ENCODE results near the gene HMG20A. TPM values are rescaled to one million over a fixed set of nuclear protein-coding genes. Genes with fewer than 3 reads are reported as not detected.

The HMG20A gene
- total RNA-seq, 2 donors from 2014 or later = 30.9 to 34.7 TPM

DNA sequence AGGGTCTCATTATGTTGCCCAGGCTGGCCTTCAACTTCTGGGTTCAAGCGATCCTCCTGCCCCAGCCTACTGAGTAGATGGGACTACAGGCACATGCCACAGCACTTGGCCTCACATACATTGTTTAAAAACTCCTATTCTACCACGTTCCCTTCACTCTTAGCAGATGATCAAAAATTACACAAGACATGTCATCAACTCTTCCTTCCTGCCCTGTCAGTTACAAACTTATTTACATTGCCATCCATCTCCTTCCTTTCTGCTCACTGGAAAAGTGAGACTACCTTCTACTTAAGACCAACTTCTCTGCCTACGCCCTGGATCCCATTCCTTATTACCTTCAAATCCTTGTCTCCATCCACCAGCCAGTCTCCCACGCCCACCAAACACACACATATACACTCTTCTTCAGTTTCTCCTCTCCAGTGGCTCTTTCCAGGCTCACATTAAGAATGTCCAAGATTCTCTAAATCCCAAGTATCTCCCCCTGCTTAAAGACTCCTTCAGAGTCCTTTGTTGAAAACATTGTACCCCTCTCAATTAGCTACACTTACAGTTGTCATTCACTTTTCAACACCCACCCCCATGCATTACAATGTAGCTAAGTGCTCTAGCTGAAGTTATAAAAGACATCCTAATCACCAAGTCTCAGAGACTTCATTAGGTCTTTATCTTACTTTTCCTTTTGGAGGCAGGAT, 5.1 kb upstream of the HMG20A start:
- TF ChIP-seq, protein P1, sequence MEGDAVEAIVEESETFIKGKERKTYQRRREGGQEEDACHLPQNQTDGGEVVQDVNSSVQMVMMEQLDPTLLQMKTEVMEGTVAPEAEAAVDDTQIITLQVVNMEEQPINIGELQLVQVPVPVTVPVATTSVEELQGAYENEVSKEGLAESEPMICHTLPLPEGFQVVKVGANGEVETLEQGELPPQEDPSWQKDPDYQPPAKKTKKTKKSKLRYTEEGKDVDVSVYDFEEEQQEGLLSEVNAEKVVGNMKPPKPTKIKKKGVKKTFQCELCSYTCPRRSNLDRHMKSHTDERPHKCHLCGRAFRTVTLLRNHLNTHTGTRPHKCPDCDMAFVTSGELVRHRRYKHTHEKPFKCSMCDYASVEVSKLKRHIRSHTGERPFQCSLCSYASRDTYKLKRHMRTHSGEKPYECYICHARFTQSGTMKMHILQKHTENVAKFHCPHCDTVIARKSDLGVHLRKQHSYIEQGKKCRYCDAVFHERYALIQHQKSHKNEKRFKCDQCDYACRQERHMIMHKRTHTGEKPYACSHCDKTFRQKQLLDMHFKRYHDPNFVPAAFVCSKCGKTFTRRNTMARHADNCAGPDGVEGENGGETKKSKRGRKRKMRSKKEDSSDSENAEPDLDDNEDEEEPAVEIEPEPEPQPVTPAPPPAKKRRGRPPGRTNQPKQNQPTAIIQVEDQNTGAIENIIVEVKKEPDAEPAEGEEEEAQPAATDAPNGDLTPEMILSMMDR (IDR thresholded peaks at IDR 0.05) = no peak
- no peaks in the 10 kb centered on the region for H3K9me3 ChIP-seq
- H3K27ac ChIP-seq = peak overlapping the region in 1 of 2 donors; percentile 19
- H3K27me3 ChIP-seq = no peaks in the 10 kb centered on the region
- no peak for DNase-seq (ENCODE audit: low spot score)
- no peaks in the 10 kb centered on the region for H3K36me3 ChIP-seq
- H3K4me3 ChIP-seq = no peak overlapping the region
- H3K4me1 ChIP-seq = peaks cover 0 to 74% of the 10 kb centered on the region in 2 donors

DNA sequence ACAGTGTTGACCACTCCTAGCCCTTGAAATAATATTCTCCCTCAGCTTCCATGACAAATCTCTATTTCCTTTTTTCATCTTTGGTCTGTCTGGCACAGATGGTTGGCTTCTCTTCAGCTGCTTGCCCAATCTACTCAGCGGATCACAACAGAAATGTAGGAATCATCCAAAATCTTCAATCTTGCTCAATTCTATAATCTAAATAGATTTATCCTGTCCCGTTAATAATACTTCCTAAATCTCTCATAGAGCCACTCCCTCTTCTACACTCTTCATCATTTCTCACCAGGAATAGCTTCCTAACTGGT, 4.6 kb upstream of the HMG20A start:
- Histone ChIP-seq H3K27me3 (no peaks in the 10 kb centered on the region), H3K4me3 (no peak overlapping the region), H3K36me3 (no peaks in the 10 kb centered on the region), H3K9me3 (no peaks in the 10 kb centered on the region), H3K27ac (peak overlapping the region in 1 of 2 donors; percentile 19), H3K4me1 (peaks cover 0 to 69% of the 10 kb centered on the region in 2 donors)
- TF ChIP-seq, protein P1 (IDR thresholded peaks at IDR 0.05) = no peak
- no peak for DNase-seq (ENCODE audit: low spot score)

DNA sequence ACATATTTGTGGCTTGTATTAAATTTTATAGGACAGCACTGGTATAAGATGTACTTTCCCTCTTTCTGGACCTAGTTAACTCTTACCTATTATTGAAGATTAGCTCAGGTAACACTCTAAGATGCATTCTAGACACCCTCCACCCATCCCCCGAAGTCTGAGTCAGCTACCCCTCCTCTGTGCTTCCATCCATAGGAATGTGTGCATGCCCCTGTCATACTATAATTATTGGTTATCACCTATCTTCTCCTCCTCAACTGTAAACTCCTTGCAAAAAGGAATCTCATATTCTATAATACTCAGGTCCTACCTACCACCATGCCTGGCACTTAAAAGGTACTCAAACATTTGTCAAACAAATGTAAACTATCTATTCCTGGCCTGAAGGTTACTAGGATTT, 3.7 kb upstream of the HMG20A start:
- Histone ChIP-seq H3K27me3 (no peaks in the 10 kb centered on the region), H3K9me3 (no peaks in the 10 kb centered on the region), H3K27ac (no peak overlapping the region), H3K36me3 (no peaks in the 10 kb centered on the region), H3K4me1 (peaks cover 0 to 68% of the 10 kb centered on the region in 2 donors), H3K4me3 (no peak overlapping the region)
- TF ChIP-seq, protein P1 (IDR thresholded peaks at IDR 0.05) = no peak
- DNase-seq (ENCODE audit: low spot score) = no peak

DNA sequence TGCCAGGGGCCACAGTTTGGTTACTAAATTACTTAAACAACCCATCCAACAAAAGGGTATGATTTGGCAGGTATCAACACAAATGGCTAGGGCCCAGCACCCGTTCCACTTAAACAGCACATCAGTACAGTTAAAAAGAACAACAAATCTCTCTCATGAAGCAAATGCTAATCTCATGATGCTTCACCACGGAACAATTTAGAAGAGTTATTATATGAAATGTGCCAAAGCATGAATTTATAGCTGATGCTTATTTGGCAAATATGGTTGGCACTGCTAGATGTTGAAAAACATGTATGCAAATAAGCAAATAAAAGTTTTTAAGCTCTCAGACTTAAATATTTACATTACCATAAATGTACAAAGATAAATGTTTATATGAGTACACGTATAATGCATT, 3.1 kb upstream of the HMG20A start:
- TF ChIP-seq, protein P1 (IDR thresholded peaks at IDR 0.05) = no peak
- no peaks in the 10 kb centered on the region for H3K9me3 ChIP-seq
- no peaks in the 10 kb centered on the region for H3K36me3 ChIP-seq
- no peak for DNase-seq (ENCODE audit: low spot score)
- peaks cover 0 to 67% of the 10 kb centered on the region in 2 donors for H3K4me1 ChIP-seq
- no peak overlapping the region for H3K4me3 ChIP-seq
- H3K27me3 ChIP-seq = no peaks in the 10 kb centered on the region
- peak overlapping the region; percentile 95 to 98 for H3K27ac ChIP-seq

DNA sequence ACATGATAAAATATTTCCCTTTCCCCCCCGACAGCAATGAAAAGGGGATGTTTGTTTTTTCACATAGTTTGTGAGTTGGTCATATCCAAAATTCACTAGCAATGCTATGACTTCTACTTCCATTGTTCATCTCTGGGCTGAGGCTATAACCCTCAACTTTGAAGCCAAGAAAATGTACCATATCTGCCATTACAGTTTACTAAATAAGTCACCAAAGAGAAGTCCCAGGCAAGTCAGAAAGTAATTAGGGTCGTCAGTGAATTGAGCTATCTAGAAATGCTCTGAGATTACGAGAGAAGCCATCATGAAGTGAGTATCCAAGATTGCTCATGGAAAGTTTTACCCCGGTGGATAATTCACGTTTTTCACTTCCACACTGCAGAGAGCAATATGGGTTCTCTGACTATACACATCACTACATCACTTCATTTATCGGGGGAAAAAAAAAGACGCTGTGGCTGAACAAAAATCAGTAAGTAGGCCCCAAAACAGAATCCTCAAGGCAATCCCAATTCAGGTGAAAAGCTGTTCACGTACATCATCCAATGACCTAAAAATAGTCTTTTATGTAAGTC, 2.2 kb upstream of the HMG20A start:
- no peak for DNase-seq (ENCODE audit: low spot score)
- H3K36me3 ChIP-seq = no peaks in the 10 kb centered on the region
- peak overlapping the region; percentile 95 to 98 for H3K27ac ChIP-seq
- H3K4me3 ChIP-seq = peak overlapping the region; percentile 78 to 96
- peaks cover 0 to 65% of the 10 kb centered on the region in 2 donors for H3K4me1 ChIP-seq
- no peaks in the 10 kb centered on the region for H3K9me3 ChIP-seq
- no peaks in the 10 kb centered on the region for H3K27me3 ChIP-seq
- TF ChIP-seq, protein P1 (IDR thresholded peaks at IDR 0.05) = no peak
